Uterus (tissue), 2 donors: ENCODE data around the gene EED.

ENCODE experiments used
- CTCF ChIP-seq, 4 experiments: fragments of 200-600 bp in 2 of 4; fragments of 450-650 bp in 2 of 4; sonication (generic) in 2 of 4; IDR thresholded peaks; one replicate each; pipeline ENCODE4 v1.5.1; 2016 to 2019; ENCODE audit warnings: antibody characterized with exemption in 4 of 4, mild to moderate bottlenecking in 2 of 4, moderate library complexity in 1 of 4
- POLR2A ChIP-seq, 2 donors: fragments of 450-650 bp; IDR thresholded peaks; one replicate each; pipeline ENCODE4 v1.6.1; 2016; ENCODE audit warnings: antibody characterized with exemption in 2 of 2, mild to moderate bottlenecking in 1 of 2, moderate library complexity in 1 of 2

GRCh38 chr11:86244522-86245368 lies at the start of gene EED:
- TF ChIP-seq POLR2A (IDR thresholded peaks at IDR 0.05) (peak; percentile 50 to 69), CTCF (IDR thresholded peaks at IDR 0.05) (no peak)
